A549 (cell line): ENCODE measurements around the gene HNF1B. TPM values are rescaled to one million over a fixed set of nuclear protein-coding genes. Genes with fewer than 3 reads are reported as not detected.

Source experiments
- ATAC-seq, 2 experiments: fragments of 200-7000 bp in 1 of 2; fragments of >200 bp in 1 of 2; cut with Nextera tagmentation in 1 of 2; cut with Tn5 transposase in 1 of 2; 3 replicates each; pipeline versions ENCODE4 v1.8.0 to v1.9.1; 2018 to 2020; ENCODE audit warnings: mild to moderate bottlenecking in 1 of 2, moderate library complexity in 1 of 2
- CTCF ChIA-PET: fragments of 300-600 bp; sonication (Branson Sonifier 250); formaldehyde crosslinking; extraction: SDS; loops from one replicate; lab custom pipeline; 2021; ENCODE audit warnings: antibody characterized with exemption, inconsistent platforms; lab: Yijun Ruan, JAX
- POLR2A ChIA-PET: fragments of 350-600 bp; formaldehyde crosslinking; extraction: SDS; loops from one replicate; lab custom pipeline; 2021; ENCODE audit warnings: antibody characterized with exemption, inconsistent platforms; lab: Yijun Ruan, JAX
- DNase-seq, 2 experiments: peaks; one replicate each; pipeline versions ENCODE4 v3.0.0 to v3.0.0-alpha.2; 2011 to 2016; ENCODE audit warnings: low read depth in 1 of 2, low spot score in 1 of 2
- FAIRE-seq: peaks from 2 replicates; lab custom pipeline; 2011; peaks lifted over from hg19 to GRCh38; lab: Jason Lieb, UNC
- H3K27ac ChIP-seq, 2 experiments: fragments of >200 bp; sonication (Bioruptor Twin); formaldehyde crosslinking; 3 replicates each; pipeline ENCODE4 v1.5.1; 2016 to 2017
- H3K4me1 ChIP-seq: fragments of >200 bp; sonication (Bioruptor Twin); formaldehyde crosslinking; 3 replicates; pipeline ENCODE4 v1.6.1; 2016
- H3K4me2 ChIP-seq: fragments of >200 bp; sonication (Bioruptor Twin); formaldehyde crosslinking; 3 replicates; pipeline ENCODE4 v1.6.1; 2016
- H3K4me3 ChIP-seq: fragments of >200 bp; sonication (Bioruptor Twin); formaldehyde crosslinking; 3 replicates; pipeline ENCODE4 v1.5.1; 2016
- H3K9me3 ChIP-seq: fragments of >200 bp; sonication (Bioruptor Twin); formaldehyde crosslinking; 3 replicates; pipeline ENCODE4 v1.6.1; 2016
- CBX2 ChIP-seq: fragments of 200-600 bp; sonication (generic); IDR thresholded peaks from 2 replicates; pipeline ENCODE4 v1.6.1; 2016; ENCODE audit warnings: low read depth, mild to moderate bottlenecking, borderline replicate concordance
- ESRRA ChIP-seq: fragments of 150-350 bp; IDR thresholded peaks from 2 replicates; pipeline ENCODE4 v1.6.1; 2014; ENCODE audit warnings: mild to moderate bottlenecking, low read length, borderline replicate concordance
- GATA3 ChIP-seq: IDR thresholded peaks from 2 replicates; pipeline ENCODE4 v1.6.1; 2012; ENCODE audit warnings: borderline replicate concordance
- HES2 ChIP-seq: fragments of >200 bp; sonication (Bioruptor Twin); formaldehyde crosslinking; IDR thresholded peaks from 2 replicates; pipeline ENCODE4 v1.6.1; 2016
- HMGXB4 ChIP-seq: fragments of 250-450 bp; sonication (Bioruptor Pico); IDR thresholded peaks from 2 replicates; pipeline ENCODE4 v1.5.0; 2021; ENCODE audit warnings: mild to moderate bottlenecking, moderate library complexity, borderline replicate concordance
- HOXB13 ChIP-seq: fragments of 250-450 bp; sonication (Bioruptor Pico); IDR thresholded peaks from 2 replicates; pipeline ENCODE4 v1.5.0; 2020; ENCODE audit warnings: low read depth, mild to moderate bottlenecking, moderate library complexity
- HOXB5 ChIP-seq: fragments of 250-450 bp; sonication (Bioruptor Pico); IDR thresholded peaks from 2 replicates; pipeline ENCODE4 v1.5.0; 2020; ENCODE audit warnings: mild to moderate bottlenecking, moderate library complexity
- JUN ChIP-seq, 2 experiments: fragments of >200 bp; sonication (Bioruptor Twin); formaldehyde crosslinking; IDR thresholded peaks; 2 replicates in 1 of 2; 3 replicates in 1 of 2; pipeline ENCODE4 v1.6.1; 2016 to 2017
- JUNB ChIP-seq: fragments of >200 bp; sonication (Bioruptor Twin); formaldehyde crosslinking; IDR thresholded peaks from 2 replicates; pipeline ENCODE4 v1.6.1; 2016
- KDM1A ChIP-seq: fragments of 200-600 bp; sonication (generic); IDR thresholded peaks from 2 replicates; pipeline ENCODE4 v1.6.1; 2016; ENCODE audit warnings: low read depth, mild to moderate bottlenecking
- KDM5A ChIP-seq: fragments of 200-600 bp; sonication (generic); IDR thresholded peaks from 2 replicates; pipeline ENCODE4 v1.6.1; 2016; ENCODE audit warnings: antibody characterized with exemption, mild to moderate bottlenecking
- MYC ChIP-seq: IDR thresholded peaks from 2 replicates; pipeline ENCODE4 v1.6.1; 2012; ENCODE audit warnings: mild to moderate bottlenecking, inconsistent platforms, low read length, improper control_type of control experiment, borderline replicate concordance
- POLR2A ChIP-seq: IDR thresholded peaks from 2 replicates; pipeline ENCODE4 v1.6.1; 2012; ENCODE audit warnings: mild to moderate bottlenecking, low read length
- RCOR1 ChIP-seq: fragments of 150-350 bp; IDR thresholded peaks from 2 replicates; pipeline ENCODE4 v1.6.1; 2014; ENCODE audit warnings: antibody characterized with exemption, low read length, low read depth
- TP53 ChIP-seq: fragments of 250-450 bp; sonication (Bioruptor Pico); IDR thresholded peaks from 2 replicates; pipeline ENCODE4 v1.5.0; 2021; ENCODE audit warnings: mild to moderate bottlenecking, moderate library complexity
- ZC3H11A ChIP-seq: fragments of 450-650 bp; IDR thresholded peaks from 2 replicates; pipeline ENCODE4 v1.6.1; 2014; ENCODE audit warnings: antibody characterized with exemption, mild to moderate bottlenecking
- WGBS: methylation state at CpG from one replicate; pipeline ENCODE4 v1.1.6; 2017; ENCODE audit errors: missing lambda C conversion rate; 5-methylcytosine and 5-hydroxymethylcytosine counted together
- polyA plus RNA-seq, 4 experiments: library from polyadenylated mRNA; depleted of rRNA in 3 of 4; stranded (reverse); fragments of >200 nt; fragmentation: RNase III in 1 of 4; extraction: RNeasy Plus Mini Kit Qiagen cat#74134 plus additional on column Dnase treatment in 1 of 4; gene quantifications; 2 replicates in 3 of 4; 3 replicates in 1 of 4; pipeline ENCODE4 v1.2.3, GENCODE V29; 2011 to 2017
- TF ChIP-seq, protein P1 (sequence below): fragments of >200 bp; sonication (Bioruptor Twin); formaldehyde crosslinking; IDR thresholded peaks from 3 replicates; pipeline ENCODE4 v1.6.1; 2016
- TF ChIP-seq, protein P2 (sequence below): fragments of 450-650 bp; IDR thresholded peaks from 2 replicates; pipeline ENCODE4 v1.6.1; 2014; ENCODE audit warnings: antibody characterized with exemption
- TF ChIP-seq, protein P3 (sequence below): fragments of 150-350 bp; IDR thresholded peaks from 2 replicates; pipeline ENCODE4 v1.6.1; 2014; ENCODE audit warnings: low read depth, mild to moderate bottlenecking, low read length
- TF ChIP-seq, protein P4 (sequence below): fragments of 200-600 bp; sonication (generic); IDR thresholded peaks from 2 replicates; pipeline ENCODE4 v1.6.1; 2016; ENCODE audit warnings: antibody characterized with exemption, mild to moderate bottlenecking, moderate library complexity

Gene HNF1B
- polyA plus RNA-seq, 2 of the 4 experiments (the other 2 are of a cell fraction): 13.3 to 21.3 TPM

GRCh38 chr17:37699285-37699973, 45.4 kb downstream of the HNF1B start:
- Histone ChIP-seq H3K4me3 (no peak overlapping the region), H3K27ac (0 out of 6 replicates have a peak overlapping the region, but pooled peaks of 1 of the 2 experiments have one; percentile 31), H3K4me1 (peaks cover 45% of the 10 kb centered on the region), H3K4me2 (no peak overlapping the region), H3K9me3 (no peaks in the 10 kb centered on the region)
- CTCF ChIA-PET: interaction anchor here (0.8 to 1.3 kb wide), 4 partner anchors 10 to 100 kb away, joined by 3 to 4 read pairs (median 3); no protein-coding TSS in a partner anchor
- POLR2A ChIA-PET: no interaction called here
- ATAC-seq (no peak), DNase-seq (no peak), FAIRE-seq (no peak)
- WGBS: 90% methylated on average over 10 of the region's 10 CpGs
- TF ChIP-seq CBX2 (no peak), TP53 (CRISPR knock-in tag) (no peak), ESRRA (no peak), ZC3H11A (no peak), HES2 (no peak), HOXB13 (CRISPR knock-in tag) (no peak), MYC (no peak), KDM5A (no peak), GATA3 (no peak), POLR2A (no peak), HMGXB4 (no peak), JUN (IDR thresholded peaks at IDR 0.05) (no peak), HOXB5 (CRISPR knock-in tag) (no peak), RCOR1 (no peak), JUNB (no peak), KDM1A (no peak)
- TF ChIP-seq, protein P1, sequence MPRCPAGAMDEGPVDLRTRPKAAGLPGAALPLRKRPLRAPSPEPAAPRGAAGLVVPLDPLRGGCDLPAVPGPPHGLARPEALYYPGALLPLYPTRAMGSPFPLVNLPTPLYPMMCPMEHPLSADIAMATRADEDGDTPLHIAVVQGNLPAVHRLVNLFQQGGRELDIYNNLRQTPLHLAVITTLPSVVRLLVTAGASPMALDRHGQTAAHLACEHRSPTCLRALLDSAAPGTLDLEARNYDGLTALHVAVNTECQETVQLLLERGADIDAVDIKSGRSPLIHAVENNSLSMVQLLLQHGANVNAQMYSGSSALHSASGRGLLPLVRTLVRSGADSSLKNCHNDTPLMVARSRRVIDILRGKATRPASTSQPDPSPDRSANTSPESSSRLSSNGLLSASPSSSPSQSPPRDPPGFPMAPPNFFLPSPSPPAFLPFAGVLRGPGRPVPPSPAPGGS: no peak
- TF ChIP-seq, protein P2, sequence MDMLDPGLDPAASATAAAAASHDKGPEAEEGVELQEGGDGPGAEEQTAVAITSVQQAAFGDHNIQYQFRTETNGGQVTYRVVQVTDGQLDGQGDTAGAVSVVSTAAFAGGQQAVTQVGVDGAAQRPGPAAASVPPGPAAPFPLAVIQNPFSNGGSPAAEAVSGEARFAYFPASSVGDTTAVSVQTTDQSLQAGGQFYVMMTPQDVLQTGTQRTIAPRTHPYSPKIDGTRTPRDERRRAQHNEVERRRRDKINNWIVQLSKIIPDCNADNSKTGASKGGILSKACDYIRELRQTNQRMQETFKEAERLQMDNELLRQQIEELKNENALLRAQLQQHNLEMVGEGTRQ: no peak
- TF ChIP-seq, protein P3, sequence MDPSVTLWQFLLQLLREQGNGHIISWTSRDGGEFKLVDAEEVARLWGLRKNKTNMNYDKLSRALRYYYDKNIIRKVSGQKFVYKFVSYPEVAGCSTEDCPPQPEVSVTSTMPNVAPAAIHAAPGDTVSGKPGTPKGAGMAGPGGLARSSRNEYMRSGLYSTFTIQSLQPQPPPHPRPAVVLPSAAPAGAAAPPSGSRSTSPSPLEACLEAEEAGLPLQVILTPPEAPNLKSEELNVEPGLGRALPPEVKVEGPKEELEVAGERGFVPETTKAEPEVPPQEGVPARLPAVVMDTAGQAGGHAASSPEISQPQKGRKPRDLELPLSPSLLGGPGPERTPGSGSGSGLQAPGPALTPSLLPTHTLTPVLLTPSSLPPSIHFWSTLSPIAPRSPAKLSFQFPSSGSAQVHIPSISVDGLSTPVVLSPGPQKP: no peak
- TF ChIP-seq, protein P4, sequence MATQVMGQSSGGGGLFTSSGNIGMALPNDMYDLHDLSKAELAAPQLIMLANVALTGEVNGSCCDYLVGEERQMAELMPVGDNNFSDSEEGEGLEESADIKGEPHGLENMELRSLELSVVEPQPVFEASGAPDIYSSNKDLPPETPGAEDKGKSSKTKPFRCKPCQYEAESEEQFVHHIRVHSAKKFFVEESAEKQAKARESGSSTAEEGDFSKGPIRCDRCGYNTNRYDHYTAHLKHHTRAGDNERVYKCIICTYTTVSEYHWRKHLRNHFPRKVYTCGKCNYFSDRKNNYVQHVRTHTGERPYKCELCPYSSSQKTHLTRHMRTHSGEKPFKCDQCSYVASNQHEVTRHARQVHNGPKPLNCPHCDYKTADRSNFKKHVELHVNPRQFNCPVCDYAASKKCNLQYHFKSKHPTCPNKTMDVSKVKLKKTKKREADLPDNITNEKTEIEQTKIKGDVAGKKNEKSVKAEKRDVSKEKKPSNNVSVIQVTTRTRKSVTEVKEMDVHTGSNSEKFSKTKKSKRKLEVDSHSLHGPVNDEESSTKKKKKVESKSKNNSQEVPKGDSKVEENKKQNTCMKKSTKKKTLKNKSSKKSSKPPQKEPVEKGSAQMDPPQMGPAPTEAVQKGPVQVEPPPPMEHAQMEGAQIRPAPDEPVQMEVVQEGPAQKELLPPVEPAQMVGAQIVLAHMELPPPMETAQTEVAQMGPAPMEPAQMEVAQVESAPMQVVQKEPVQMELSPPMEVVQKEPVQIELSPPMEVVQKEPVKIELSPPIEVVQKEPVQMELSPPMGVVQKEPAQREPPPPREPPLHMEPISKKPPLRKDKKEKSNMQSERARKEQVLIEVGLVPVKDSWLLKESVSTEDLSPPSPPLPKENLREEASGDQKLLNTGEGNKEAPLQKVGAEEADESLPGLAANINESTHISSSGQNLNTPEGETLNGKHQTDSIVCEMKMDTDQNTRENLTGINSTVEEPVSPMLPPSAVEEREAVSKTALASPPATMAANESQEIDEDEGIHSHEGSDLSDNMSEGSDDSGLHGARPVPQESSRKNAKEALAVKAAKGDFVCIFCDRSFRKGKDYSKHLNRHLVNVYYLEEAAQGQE: no peak
